ENCODE data around the gene KIAA1614. TPM values are rescaled to one million over a fixed set of nuclear protein-coding genes. Genes with fewer than 3 reads are reported as not detected.

KIAA1614 gene
- total RNA-seq, 1 experiment from 2014 or later: 0.15 TPM

- Histone ChIP-seq H3F3A (ENCODE audit: insufficient read depth, low read depth) (no peaks in the 10 kb centered on the region), H3K79me2 (ENCODE audit: low read depth) (no peaks in the 10 kb centered on the region), H3K27ac (no peak overlapping the region), H3K4me1 (replicated peaks; ENCODE audit: insufficient read depth) (no peaks in the 10 kb centered on the region), H3K27me3 (ENCODE audit: insufficient read depth, low read depth) (no peaks in the 10 kb centered on the region), H3K4me3 (no peak overlapping the region), H3K9me3 (ENCODE audit: insufficient read depth, low read depth) (no peaks in the 10 kb centered on the region), H4K20me1 (ENCODE audit: insufficient read depth) (no peaks in the 10 kb centered on the region), H3K9me2 (ENCODE audit: insufficient read depth) (no peaks in the 10 kb centered on the region), H3K36me3 (ENCODE audit: low read depth) (peaks cover 10% of the 10 kb centered on the region; the same call in 1 of the 2 replicates), H3K4me2 (no peak overlapping the region), H2AFZ (no peak overlapping the region)
- no TSS peak for BruUV-seq (replicated peaks)
- ChIA-PET CTCF (interaction anchor here (0.7 kb wide), 1 partner anchor 158 kb away, joined by 7 read pairs; no protein-coding TSS in a partner anchor), POLR2A (ENCODE audit: unreplicated experiment) (no interaction called here)
- DNase-seq: peak in 1 of 2 experiments; percentile 40
- intact Hi-C loops (cut with micrococcal nuclease; ENCODE audit: unreplicated experiment): no loop called here
- TF ChIP-seq CTCF (conservative IDR thresholded peaks at IDR 0.05) (no peak), EZH2 (IDR thresholded peaks at IDR 0.05; ENCODE audit: low read depth) (no peak)
These were observed 40.8 kb downstream of the KIAA1614 start for GRCh38 chr1:180953291-180954004.

GRCh38 chr1:180954005-180954800 lies 41.5 kb downstream of the KIAA1614 start:
- Histone ChIP-seq H3K4me2 (no peak overlapping the region), H3K79me2 (ENCODE audit: low read depth) (no peaks in the 10 kb centered on the region), H3K36me3 (ENCODE audit: low read depth) (peaks cover 10% of the 10 kb centered on the region; the same call in 1 of the 2 replicates), H3K9me3 (ENCODE audit: insufficient read depth, low read depth) (no peaks in the 10 kb centered on the region), H3F3A (ENCODE audit: insufficient read depth, low read depth) (no peaks in the 10 kb centered on the region), H2AFZ (no peak overlapping the region), H3K4me3 (no peak overlapping the region), H3K27me3 (ENCODE audit: insufficient read depth, low read depth) (no peaks in the 10 kb centered on the region), H3K4me1 (replicated peaks; ENCODE audit: insufficient read depth) (no peaks in the 10 kb centered on the region), H3K9me2 (ENCODE audit: insufficient read depth) (no peaks in the 10 kb centered on the region), H4K20me1 (ENCODE audit: insufficient read depth) (no peaks in the 10 kb centered on the region), H3K27ac (no peak overlapping the region)
- BruUV-seq (replicated peaks): no TSS peak
- peak in 1 of 2 experiments; percentile 49 for DNase-seq
- TF ChIP-seq EZH2 (IDR thresholded peaks at IDR 0.05; ENCODE audit: low read depth): no peak
- TF ChIP-seq CTCF (conservative IDR thresholded peaks at IDR 0.05): no peak
- intact Hi-C loops (cut with micrococcal nuclease; ENCODE audit: unreplicated experiment): no loop called here
- POLR2A ChIA-PET (ENCODE audit: unreplicated experiment): no interaction called here
- CTCF ChIA-PET: no interaction called here

- POLR2A ChIA-PET (ENCODE audit: unreplicated experiment): no interaction called here
- H3K4me1 ChIP-seq (replicated peaks; ENCODE audit: insufficient read depth): no peaks in the 10 kb centered on the region
- intact Hi-C loops (cut with micrococcal nuclease; ENCODE audit: unreplicated experiment): no loop called here
- H3K27me3 ChIP-seq (ENCODE audit: insufficient read depth, low read depth): no peaks in the 10 kb centered on the region
- H3K4me2 ChIP-seq: no peak overlapping the region
- H2AFZ ChIP-seq: no peak overlapping the region
- no peaks in the 10 kb centered on the region for H3K79me2 ChIP-seq (ENCODE audit: low read depth)
- no peaks in the 10 kb centered on the region for H3K9me2 ChIP-seq (ENCODE audit: insufficient read depth)
- no peaks in the 10 kb centered on the region for H3F3A ChIP-seq (ENCODE audit: insufficient read depth, low read depth)
- CTCF ChIA-PET: no interaction called here
- no TSS peak for BruUV-seq (replicated peaks)
- no peaks in the 10 kb centered on the region for H4K20me1 ChIP-seq (ENCODE audit: insufficient read depth)
- no peak for DNase-seq
- no peak overlapping the region for H3K27ac ChIP-seq
- no peaks in the 10 kb centered on the region for H3K9me3 ChIP-seq (ENCODE audit: insufficient read depth, low read depth)
- no peak for TF ChIP-seq CTCF (conservative IDR thresholded peaks at IDR 0.05)
- no peak for TF ChIP-seq EZH2 (IDR thresholded peaks at IDR 0.05; ENCODE audit: low read depth)
- H3K4me3 ChIP-seq: no peak overlapping the region
- H3K36me3 ChIP-seq (ENCODE audit: low read depth): peaks cover 8% of the 10 kb centered on the region; the same call in 1 of the 2 replicates
These were observed 42.1 kb downstream of the KIAA1614 start for GRCh38 chr1:180954801-180955165.

Measured in PC-9 (cell line).